ENCODE measurements around the gene KLHL29. TPM values are rescaled to one million over a fixed set of nuclear protein-coding genes. Genes with fewer than 3 reads are reported as not detected.

KLHL29 gene
- polyA plus RNA-seq, 6 donors from 2014 or later, result 0.08 to 0.50 (median 0.28) TPM; not detected in 2

DNA sequence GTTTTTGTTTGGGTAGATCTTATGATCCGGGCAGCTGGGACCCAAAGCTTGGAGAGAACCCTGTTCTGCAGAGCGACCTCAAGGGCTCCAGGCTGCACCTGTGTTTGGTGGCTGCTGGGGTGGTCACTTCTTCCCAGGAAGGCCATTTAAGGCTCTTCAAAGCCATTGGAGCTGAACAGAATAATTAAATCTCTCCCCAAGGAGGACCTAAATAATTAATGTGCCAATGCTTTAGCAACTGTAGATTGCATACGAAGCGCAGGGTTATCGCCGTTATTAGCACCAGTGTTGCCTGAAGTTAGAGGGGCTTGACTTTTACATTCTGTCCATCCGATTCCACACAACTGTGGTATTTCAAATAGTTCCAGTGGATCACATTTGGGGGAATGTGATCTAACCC, 290.5 kb downstream of the KLHL29 start:
- peaks cover 0 to 17% of the 10 kb centered on the region in 2 donors for H3K36me3 Mint-ChIP-seq
- H3K27me3 Mint-ChIP-seq, result peaks cover 0 to 6% (median 5%) of the 10 kb centered on the region in 3 donors

GRCh38 chr2:23677836-23678235, 292.9 kb downstream of the KLHL29 start:
- H3K4me1 Mint-ChIP-seq, result peaks cover 0 to 3% (median 0%) of the 10 kb centered on the region in 3 donors
- H3K9me3 Mint-ChIP-seq, result peaks cover 6 to 26% (median 13%) of the 10 kb centered on the region in 7 donors
- H3K36me3 Mint-ChIP-seq, result peaks cover 0 to 17% of the 10 kb centered on the region in 2 donors
- ATAC-seq (ENCODE audit: low read depth in 2 of 2) (no peak), DNase-seq (no peak)
- no peak overlapping the region for H3K4me3 Mint-ChIP-seq
- H3K27me3 Mint-ChIP-seq, result peaks cover 0 to 6% (median 5%) of the 10 kb centered on the region in 3 donors
- H3K27ac Mint-ChIP-seq, result peak overlapping the region in 1 of 6 donors; percentile 0

More for the DNA sequence above, 290.5 kb downstream of the KLHL29 start:
- peaks cover 0 to 3% (median 0%) of the 10 kb centered on the region in 3 donors for H3K4me1 Mint-ChIP-seq
- no peak overlapping the region for H3K4me3 Mint-ChIP-seq
- peaks cover 6 to 26% (median 12%) of the 10 kb centered on the region in 7 donors for H3K9me3 Mint-ChIP-seq
- DNase-seq (no peak), ATAC-seq (ENCODE audit: low read depth in 2 of 2) (no peak)
- no peak overlapping the region for H3K27ac Mint-ChIP-seq

- Mint-ChIP-seq H3K4me1 (no peaks in the 10 kb centered on the region), H3K27me3 (peaks cover 0 to 6% (median 0%) of the 10 kb centered on the region in 3 donors), H3K9me3 (peaks cover 6 to 21% (median 13%) of the 10 kb centered on the region in 7 donors), H3K27ac (no peak overlapping the region), H3K36me3 (peaks cover 0 to 17% of the 10 kb centered on the region in 2 donors), H3K4me3 (no peak overlapping the region)
- ATAC-seq (ENCODE audit: low read depth in 2 of 2) (no peak), DNase-seq (no peak)
These were observed 294.1 kb downstream of the KLHL29 start for GRCh38 chr2:23679044-23679443.

GRCh38 chr2:23680951-23681350, 296.0 kb downstream of the KLHL29 start:
- peaks cover 0 to 11% (median 0%) of the 10 kb centered on the region in 3 donors for H3K4me1 Mint-ChIP-seq
- H3K9me3 Mint-ChIP-seq, result peaks cover 4 to 16% (median 12%) of the 10 kb centered on the region in 7 donors
- no peak overlapping the region for H3K27ac Mint-ChIP-seq
- H3K36me3 Mint-ChIP-seq, result peaks cover 0 to 7% of the 10 kb centered on the region in 2 donors
- H3K4me3 Mint-ChIP-seq, result no peak overlapping the region
- ATAC-seq (ENCODE audit: low read depth in 2 of 2) (no peak), DNase-seq (no peak)
- no peaks in the 10 kb centered on the region for H3K27me3 Mint-ChIP-seq

DNA sequence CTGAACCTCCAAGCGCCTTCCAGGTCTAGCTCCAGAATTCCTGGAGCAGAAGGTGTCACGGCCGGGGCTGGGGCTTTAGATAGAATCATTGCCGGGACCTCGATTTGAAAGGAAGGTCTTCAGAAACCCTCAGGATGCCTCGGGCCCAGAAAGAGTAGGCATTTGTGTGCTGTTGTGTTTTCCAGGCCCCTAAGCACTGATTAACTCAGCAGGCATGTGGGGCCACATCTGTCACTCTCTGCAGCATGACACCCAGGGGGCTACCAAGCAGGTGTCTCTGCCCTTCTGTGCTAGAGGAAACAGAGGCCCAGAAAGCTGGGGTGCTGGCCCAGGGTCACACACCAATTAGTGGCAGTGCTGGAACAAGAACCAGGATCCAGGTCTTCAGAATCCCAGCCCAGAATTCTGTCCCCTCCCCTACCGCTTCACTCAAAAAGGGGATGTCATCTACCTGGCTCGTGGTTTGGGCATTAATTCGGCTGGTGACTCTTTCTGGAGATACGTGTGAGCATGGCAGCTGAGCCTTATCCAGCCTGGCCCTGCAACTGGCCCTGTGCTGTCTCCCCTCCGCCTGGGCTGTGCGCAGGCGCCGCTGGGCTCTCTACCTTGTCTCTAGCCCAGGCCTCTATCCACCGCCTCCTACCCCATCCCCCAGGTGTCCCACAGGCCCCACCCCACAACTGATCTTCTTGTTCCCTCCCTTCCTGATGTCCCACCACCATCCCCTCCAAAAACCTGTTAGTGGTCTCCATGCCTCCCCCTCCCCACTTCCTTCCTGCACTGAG, 296.6 kb downstream of the KLHL29 start:
- Mint-ChIP-seq H3K27ac (no peak overlapping the region), H3K9me3 (peaks cover 4 to 16% (median 12%) of the 10 kb centered on the region in 7 donors), H3K4me3 (no peak overlapping the region), H3K4me1 (peaks cover 0 to 11% (median 0%) of the 10 kb centered on the region in 3 donors), H3K27me3 (no peaks in the 10 kb centered on the region), H3K36me3 (peaks cover 0 to 7% of the 10 kb centered on the region in 2 donors)
- no peak for ATAC-seq (ENCODE audit: low read depth in 2 of 2)
- DNase-seq, result no peak

GRCh38 chr2:23682481-23682880, 297.5 kb downstream of the KLHL29 start:
- H3K9me3 Mint-ChIP-seq, result peaks cover 4 to 16% (median 11%) of the 10 kb centered on the region in 7 donors
- peaks cover 0 to 7% of the 10 kb centered on the region in 2 donors for H3K36me3 Mint-ChIP-seq
- H3K27ac Mint-ChIP-seq, result peak overlapping the region in 1 of 6 donors; percentile 41
- ATAC-seq (ENCODE audit: low read depth in 2 of 2), result no peak
- H3K4me3 Mint-ChIP-seq, result peak overlapping the region in 1 of 8 donors; percentile 9
- H3K27me3 Mint-ChIP-seq, result no peaks in the 10 kb centered on the region
- peaks cover 0 to 11% (median 0%) of the 10 kb centered on the region in 3 donors for H3K4me1 Mint-ChIP-seq
- no peak for DNase-seq

GRCh38 chr2:23683001-23683400, 298.0 kb downstream of the KLHL29 start:
- DNase-seq, result no peak
- peaks cover 0 to 5% of the 10 kb centered on the region in 2 donors for H3K36me3 Mint-ChIP-seq
- H3K4me3 Mint-ChIP-seq, result peak overlapping the region in 1 of 8 donors; percentile 9
- peaks cover 3 to 14% (median 8%) of the 10 kb centered on the region in 7 donors for H3K9me3 Mint-ChIP-seq
- H3K27ac Mint-ChIP-seq, result no peak overlapping the region
- no peaks in the 10 kb centered on the region for H3K27me3 Mint-ChIP-seq
- peaks cover 0 to 11% (median 0%) of the 10 kb centered on the region in 3 donors for H3K4me1 Mint-ChIP-seq
- no peak for ATAC-seq (ENCODE audit: low read depth in 2 of 2)

DNA sequence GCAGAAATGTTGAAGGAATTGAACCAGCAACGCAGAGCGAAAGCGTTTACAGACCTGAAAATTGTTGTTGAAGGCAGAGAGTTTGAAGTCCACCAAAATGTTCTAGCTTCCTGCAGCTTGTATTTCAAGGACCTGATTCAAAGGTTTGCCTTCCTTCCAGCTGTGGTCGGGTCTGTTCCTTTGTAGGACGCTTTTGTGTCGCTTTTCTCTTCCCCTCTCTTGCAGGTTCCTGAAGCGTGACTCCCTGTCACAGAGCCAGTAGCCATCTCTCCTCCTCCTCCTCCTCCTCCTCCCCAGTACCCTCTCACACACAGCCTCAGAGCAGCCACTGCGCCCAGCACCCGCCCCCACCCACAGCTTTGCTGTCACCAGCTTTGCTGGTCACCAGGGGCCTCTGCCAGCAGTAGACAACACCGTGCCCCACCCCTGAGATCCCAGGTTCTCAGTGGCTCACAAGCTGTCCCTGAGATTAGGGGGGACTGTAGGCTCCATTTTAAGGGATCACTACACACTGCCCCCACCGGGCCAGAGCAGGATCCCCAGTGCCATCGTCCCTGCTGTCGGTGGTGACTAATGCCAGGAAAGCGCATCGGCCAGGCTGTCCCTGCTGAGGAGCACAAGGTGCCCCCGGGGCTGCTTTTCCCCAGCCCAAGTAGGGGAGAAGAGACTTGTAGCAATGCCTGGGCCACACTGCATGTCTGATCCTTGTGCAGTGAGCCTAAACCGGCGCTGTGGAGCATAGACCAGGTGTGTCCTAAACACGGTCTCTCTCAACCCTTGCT, 299.6 kb downstream of the KLHL29 start:
- H3K27me3 Mint-ChIP-seq, result no peaks in the 10 kb centered on the region
- no peak overlapping the region for H3K4me3 Mint-ChIP-seq
- peak overlapping the region in 1 of 6 donors; percentile 85 for H3K27ac Mint-ChIP-seq
- ATAC-seq (ENCODE audit: low read depth in 2 of 2), result no peak
- no peaks in the 10 kb centered on the region for H3K36me3 Mint-ChIP-seq
- DNase-seq, result no peak
- peaks cover 0 to 11% (median 0%) of the 10 kb centered on the region in 3 donors for H3K4me1 Mint-ChIP-seq
- peaks cover 0 to 6% (median 0%) of the 10 kb centered on the region in 7 donors for H3K9me3 Mint-ChIP-seq

DNA sequence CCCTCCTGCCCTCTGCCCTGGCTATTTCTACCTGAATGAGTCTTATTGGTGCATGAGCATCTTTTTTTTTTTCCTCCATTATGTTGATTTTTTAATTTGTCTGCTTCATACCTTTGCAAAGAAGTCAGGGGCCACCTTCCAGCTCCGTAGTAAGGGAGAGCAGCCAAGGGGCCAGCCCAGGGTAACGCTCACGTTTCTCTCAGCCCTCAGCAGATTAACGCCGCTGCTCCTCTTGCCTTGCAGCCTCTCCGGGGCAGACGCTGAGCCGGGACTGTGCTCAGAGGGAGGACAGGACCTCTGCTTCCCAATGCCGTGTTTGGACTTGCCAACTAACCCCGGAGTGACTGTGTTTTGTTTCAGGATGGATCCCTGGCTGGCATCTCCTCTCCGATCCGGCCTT, 300.2 kb downstream of the KLHL29 start:
- no peak for ATAC-seq (ENCODE audit: low read depth in 2 of 2)

GRCh38 chr2:23685706-23686105, 300.7 kb downstream of the KLHL29 start:
- Mint-ChIP-seq H3K4me3 (no peak overlapping the region), H3K36me3 (no peaks in the 10 kb centered on the region), H3K9me3 (peaks cover 0 to 3% (median 0%) of the 10 kb centered on the region in 7 donors), H3K27me3 (no peaks in the 10 kb centered on the region), H3K4me1 (peaks cover 0 to 11% (median 0%) of the 10 kb centered on the region in 3 donors), H3K27ac (peak overlapping the region in 1 of 6 donors; percentile 89)
- ATAC-seq (ENCODE audit: low read depth in 2 of 2), result no peak
- DNase-seq, result no peak

More for the DNA sequence above, 300.2 kb downstream of the KLHL29 start:
- H3K27me3 Mint-ChIP-seq, result no peaks in the 10 kb centered on the region
- no peak for DNase-seq
- peaks cover 0 to 3% (median 0%) of the 10 kb centered on the region in 7 donors for H3K9me3 Mint-ChIP-seq
- peaks cover 0 to 11% (median 0%) of the 10 kb centered on the region in 3 donors for H3K4me1 Mint-ChIP-seq
- H3K27ac Mint-ChIP-seq, result peak overlapping the region in 2 of 6 donors; percentile 17 to 85
- no peak overlapping the region for H3K4me3 Mint-ChIP-seq
- no peaks in the 10 kb centered on the region for H3K36me3 Mint-ChIP-seq

DNA sequence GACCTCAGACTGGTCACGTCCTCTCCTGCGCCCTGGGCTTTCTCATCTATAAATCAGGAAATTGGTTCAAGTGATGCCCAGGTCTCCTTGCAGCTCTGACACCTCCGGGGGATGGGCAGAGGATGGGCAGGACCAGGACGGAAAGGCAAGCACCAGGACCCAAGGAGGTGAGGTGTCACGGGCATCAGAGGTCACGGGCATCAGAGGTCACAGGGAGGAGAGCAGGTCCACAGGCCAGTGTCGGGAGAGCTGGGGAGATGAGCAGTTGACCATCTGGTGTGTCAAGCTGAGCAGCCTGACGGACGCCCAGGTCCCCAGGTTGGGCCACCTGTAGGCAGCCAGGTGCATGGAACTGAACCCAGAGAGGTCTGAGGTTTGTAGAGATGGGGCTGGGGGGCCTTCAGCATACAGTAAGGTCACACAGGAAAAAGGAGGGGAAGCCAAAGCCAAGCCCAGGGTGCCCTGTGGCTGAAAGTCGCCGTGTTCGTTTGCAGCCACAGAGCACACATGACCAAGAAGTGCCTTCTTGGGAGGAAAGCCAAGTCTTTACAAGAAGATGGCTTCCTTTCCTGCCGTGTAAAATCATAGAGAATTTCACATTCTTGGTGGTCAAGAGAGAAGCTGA, 301.5 kb downstream of the KLHL29 start:
- no peak for ATAC-seq (ENCODE audit: low read depth in 2 of 2)
- Mint-ChIP-seq H3K27ac (no peak overlapping the region), H3K36me3 (no peaks in the 10 kb centered on the region)

DNA sequence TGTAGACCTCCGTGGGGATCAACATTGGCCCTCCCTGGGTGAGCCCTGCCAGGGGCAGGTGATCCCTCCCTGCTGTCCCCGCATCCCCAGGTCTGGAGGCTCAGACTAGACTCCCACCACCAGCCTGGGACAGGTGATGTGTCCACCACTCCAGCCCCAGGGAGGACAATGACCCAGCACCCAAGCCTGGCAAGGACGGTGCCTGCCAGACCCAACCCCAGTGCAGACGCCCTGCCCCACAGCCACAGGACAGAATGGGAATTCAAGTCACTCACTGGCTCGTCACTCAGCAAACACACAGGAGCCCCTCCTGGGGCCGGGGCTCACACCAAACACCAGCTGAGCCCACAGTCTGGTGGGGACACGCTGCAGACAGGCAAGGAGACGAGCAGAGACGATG, 302.2 kb downstream of the KLHL29 start:
- Mint-ChIP-seq H3K36me3 (no peaks in the 10 kb centered on the region), H3K27ac (no peak overlapping the region), H3K4me1 (peaks cover 0 to 11% (median 0%) of the 10 kb centered on the region in 3 donors), H3K9me3 (peaks cover 0 to 3% (median 0%) of the 10 kb centered on the region in 7 donors), H3K27me3 (no peaks in the 10 kb centered on the region), H3K4me3 (no peak overlapping the region)
- no peak for DNase-seq
- no peak for ATAC-seq (ENCODE audit: low read depth in 2 of 2)

More for the DNA sequence above, 301.5 kb downstream of the KLHL29 start:
- Mint-ChIP-seq H3K4me1 (peaks cover 0 to 11% (median 0%) of the 10 kb centered on the region in 3 donors), H3K27me3 (no peaks in the 10 kb centered on the region), H3K9me3 (peaks cover 0 to 3% (median 0%) of the 10 kb centered on the region in 7 donors), H3K4me3 (peak overlapping the region in 1 of 8 donors; percentile 42)
- no peak for DNase-seq

DNA sequence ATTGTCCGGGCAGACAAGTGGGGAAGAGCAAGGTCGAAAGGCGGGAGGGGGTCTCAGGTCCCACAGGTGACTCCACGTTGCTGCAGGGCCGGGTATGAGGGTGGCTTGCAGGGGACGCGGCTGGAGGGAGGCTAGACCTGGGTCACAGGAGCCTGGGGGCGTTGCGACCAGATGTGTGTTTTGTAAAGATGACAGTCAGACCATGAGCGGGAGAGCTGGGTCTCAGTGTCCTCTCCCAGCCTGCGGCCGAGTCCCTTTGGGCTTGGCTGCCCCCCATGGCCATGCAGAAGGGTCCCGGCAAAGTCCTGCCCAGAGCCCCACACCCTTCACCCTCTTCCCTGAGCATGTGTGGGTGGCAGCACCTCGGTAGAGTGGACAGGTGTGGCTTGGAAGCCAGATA, 302.7 kb downstream of the KLHL29 start:
- H3K27me3 Mint-ChIP-seq, result no peaks in the 10 kb centered on the region
- H3K4me1 Mint-ChIP-seq, result peaks cover 0 to 11% (median 0%) of the 10 kb centered on the region in 3 donors
- ATAC-seq (ENCODE audit: low read depth in 2 of 2) (no peak), DNase-seq (no peak)
- peaks cover 0 to under 1% (median 0%) of the 10 kb centered on the region in 7 donors for H3K9me3 Mint-ChIP-seq
- H3K4me3 Mint-ChIP-seq, result no peak overlapping the region
- no peak overlapping the region for H3K27ac Mint-ChIP-seq
- H3K36me3 Mint-ChIP-seq, result no peaks in the 10 kb centered on the region
